ENCODE data around the gene SLC10A7.
A peak's percentile ranks its signal among the peaks of the same experiment; 100 is the strongest.

Gene SLC10A7

DNA sequence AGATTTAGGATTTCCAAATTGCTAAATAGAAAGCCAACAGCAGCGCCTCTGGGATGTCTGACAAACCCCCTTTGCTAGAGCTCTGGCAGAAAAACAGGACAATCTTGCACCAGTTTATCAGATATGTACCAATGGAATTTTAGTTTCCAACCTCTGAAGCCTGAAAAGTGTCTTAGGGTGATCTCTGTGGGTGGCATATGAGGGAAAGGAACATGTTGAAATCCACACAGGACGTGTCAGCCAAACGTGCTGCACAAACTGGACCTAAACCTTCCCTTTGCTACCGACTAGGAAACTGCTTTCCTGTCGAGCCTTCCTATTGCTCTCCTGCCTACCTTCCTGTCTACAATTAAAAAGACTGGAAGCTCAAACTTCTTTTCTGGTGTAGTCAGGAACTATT lies 253.9 kb downstream of the SLC10A7 start:
- peak; percentile 21 for DNase-seq (ENCODE audit: low read depth)

GRCh38 chr4:146265950-146266490 lies 255.7 kb downstream of the SLC10A7 start:
- DNase-seq (ENCODE audit: low read depth) = no peak
- TF ChIP-seq, protein P1, sequence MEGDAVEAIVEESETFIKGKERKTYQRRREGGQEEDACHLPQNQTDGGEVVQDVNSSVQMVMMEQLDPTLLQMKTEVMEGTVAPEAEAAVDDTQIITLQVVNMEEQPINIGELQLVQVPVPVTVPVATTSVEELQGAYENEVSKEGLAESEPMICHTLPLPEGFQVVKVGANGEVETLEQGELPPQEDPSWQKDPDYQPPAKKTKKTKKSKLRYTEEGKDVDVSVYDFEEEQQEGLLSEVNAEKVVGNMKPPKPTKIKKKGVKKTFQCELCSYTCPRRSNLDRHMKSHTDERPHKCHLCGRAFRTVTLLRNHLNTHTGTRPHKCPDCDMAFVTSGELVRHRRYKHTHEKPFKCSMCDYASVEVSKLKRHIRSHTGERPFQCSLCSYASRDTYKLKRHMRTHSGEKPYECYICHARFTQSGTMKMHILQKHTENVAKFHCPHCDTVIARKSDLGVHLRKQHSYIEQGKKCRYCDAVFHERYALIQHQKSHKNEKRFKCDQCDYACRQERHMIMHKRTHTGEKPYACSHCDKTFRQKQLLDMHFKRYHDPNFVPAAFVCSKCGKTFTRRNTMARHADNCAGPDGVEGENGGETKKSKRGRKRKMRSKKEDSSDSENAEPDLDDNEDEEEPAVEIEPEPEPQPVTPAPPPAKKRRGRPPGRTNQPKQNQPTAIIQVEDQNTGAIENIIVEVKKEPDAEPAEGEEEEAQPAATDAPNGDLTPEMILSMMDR (conservative IDR thresholded peaks at IDR 0.05; ENCODE audit: low read depth, low read length) = no peak
- H3K4me3 ChIP-seq (ENCODE audit: low read depth, low read length) = no peak overlapping the region

More for the DNA sequence above, 253.9 kb downstream of the SLC10A7 start:
- no peak overlapping the region for H3K4me3 ChIP-seq (ENCODE audit: low read depth, low read length)
- TF ChIP-seq, protein P1 (conservative IDR thresholded peaks at IDR 0.05; ENCODE audit: low read depth, low read length) = no peak

DNA sequence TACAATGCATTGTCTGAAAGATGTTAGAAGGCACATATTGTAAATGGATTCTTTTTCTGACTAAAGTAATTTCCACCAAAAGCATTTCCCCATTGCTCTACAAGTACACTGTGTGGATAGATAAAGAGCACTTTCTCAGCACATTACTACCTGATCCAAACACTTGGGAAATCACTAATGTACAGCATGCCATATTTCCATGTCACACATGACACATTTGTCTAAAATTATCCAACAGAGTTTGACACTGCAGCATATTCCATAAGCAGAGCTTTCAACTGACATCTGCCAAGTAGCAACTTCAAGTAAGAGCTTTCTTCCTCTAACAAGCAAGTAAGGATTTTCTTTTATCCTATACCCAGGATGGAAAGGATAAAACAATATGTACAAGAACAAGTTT lies 257.9 kb downstream of the SLC10A7 start:
- no peak overlapping the region for H3K4me3 ChIP-seq (ENCODE audit: low read depth, low read length)
- no peak for DNase-seq (ENCODE audit: low read depth)
- TF ChIP-seq, protein P1 (conservative IDR thresholded peaks at IDR 0.05; ENCODE audit: low read depth, low read length) = no peak

- TF ChIP-seq, protein P1 (conservative IDR thresholded peaks at IDR 0.05; ENCODE audit: low read depth, low read length) = no peak
- no peak overlapping the region for H3K4me3 ChIP-seq (ENCODE audit: low read depth, low read length)
- no peak for DNase-seq (ENCODE audit: low read depth)
These were observed 260.7 kb downstream of the SLC10A7 start for GRCh38 chr4:146261041-146261440.

DNA sequence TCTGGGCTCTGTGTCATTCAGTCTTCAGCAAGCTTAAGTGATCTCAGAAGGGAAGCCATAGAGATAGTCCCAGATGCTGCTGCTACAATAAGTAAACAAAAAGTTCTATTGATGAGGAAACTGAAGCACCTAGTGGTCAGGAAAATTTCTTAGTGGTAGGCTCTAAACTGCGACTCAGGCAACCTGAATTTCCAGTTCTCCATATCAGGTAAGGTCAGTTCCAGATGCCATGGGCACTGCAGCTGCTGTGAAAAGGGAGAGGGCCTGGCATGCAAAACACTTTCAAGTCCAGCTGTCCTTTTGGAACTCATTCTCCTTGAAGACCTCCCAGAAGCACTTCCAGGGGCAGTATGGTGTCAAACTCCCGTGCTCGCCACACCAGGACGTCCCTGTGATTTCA lies 261.2 kb downstream of the SLC10A7 start:
- H3K4me3 ChIP-seq (ENCODE audit: low read depth, low read length) = no peak overlapping the region
- no peak for DNase-seq (ENCODE audit: low read depth)
- TF ChIP-seq, protein P1 (conservative IDR thresholded peaks at IDR 0.05; ENCODE audit: low read depth, low read length) = no peak

- H3K4me3 ChIP-seq (ENCODE audit: low read depth, low read length) = no peak overlapping the region
- DNase-seq (ENCODE audit: low read depth) = no peak
- TF ChIP-seq, protein P1 (conservative IDR thresholded peaks at IDR 0.05; ENCODE audit: low read depth, low read length) = no peak
These were observed 264.2 kb downstream of the SLC10A7 start for GRCh38 chr4:146257511-146257910.

- no peak overlapping the region for H3K4me3 ChIP-seq (ENCODE audit: low read depth, low read length)
- no peak for DNase-seq (ENCODE audit: low read depth)
- TF ChIP-seq, protein P1 (conservative IDR thresholded peaks at IDR 0.05; ENCODE audit: low read depth, low read length) = no peak
These were observed 265.4 kb downstream of the SLC10A7 start for GRCh38 chr4:146256328-146256727.
